ENCODE results near the gene EYS.

- TF ChIP-seq ZNF8 (CRISPR knock-in tag; IDR thresholded peaks at IDR 0.05) (no peak), ESRRG (CRISPR knock-in tag; IDR thresholded peaks at IDR 0.05) (no peak), ZFP30 (CRISPR knock-in tag; IDR thresholded peaks at IDR 0.05) (no peak), SNAI2 (CRISPR knock-in tag; IDR thresholded peaks at IDR 0.05) (no peak), CSDC2 (CRISPR knock-in tag; IDR thresholded peaks at IDR 0.05) (no peak), BACH2 (CRISPR knock-in tag; IDR thresholded peaks at IDR 0.05; ENCODE audit: borderline replicate concordance) (no peak), CREB5 (CRISPR knock-in tag; IDR thresholded peaks at IDR 0.05; ENCODE audit: low read depth) (no peak), RARB (CRISPR knock-in tag; IDR thresholded peaks at IDR 0.05) (no peak), TOX (CRISPR knock-in tag; IDR thresholded peaks at IDR 0.05; ENCODE audit: borderline replicate concordance) (no peak), ZFP3 (CRISPR knock-in tag; IDR thresholded peaks at IDR 0.05) (no peak), ZNF565 (CRISPR knock-in tag; conservative IDR thresholded peaks at IDR 0.05; ENCODE audit: low read depth) (no peak), ISL1 (CRISPR knock-in tag; IDR thresholded peaks at IDR 0.05) (no peak), PPARA (CRISPR knock-in tag; IDR thresholded peaks at IDR 0.05; ENCODE audit: borderline replicate concordance) (no peak)
- TF ChIP-seq, protein P1, sequence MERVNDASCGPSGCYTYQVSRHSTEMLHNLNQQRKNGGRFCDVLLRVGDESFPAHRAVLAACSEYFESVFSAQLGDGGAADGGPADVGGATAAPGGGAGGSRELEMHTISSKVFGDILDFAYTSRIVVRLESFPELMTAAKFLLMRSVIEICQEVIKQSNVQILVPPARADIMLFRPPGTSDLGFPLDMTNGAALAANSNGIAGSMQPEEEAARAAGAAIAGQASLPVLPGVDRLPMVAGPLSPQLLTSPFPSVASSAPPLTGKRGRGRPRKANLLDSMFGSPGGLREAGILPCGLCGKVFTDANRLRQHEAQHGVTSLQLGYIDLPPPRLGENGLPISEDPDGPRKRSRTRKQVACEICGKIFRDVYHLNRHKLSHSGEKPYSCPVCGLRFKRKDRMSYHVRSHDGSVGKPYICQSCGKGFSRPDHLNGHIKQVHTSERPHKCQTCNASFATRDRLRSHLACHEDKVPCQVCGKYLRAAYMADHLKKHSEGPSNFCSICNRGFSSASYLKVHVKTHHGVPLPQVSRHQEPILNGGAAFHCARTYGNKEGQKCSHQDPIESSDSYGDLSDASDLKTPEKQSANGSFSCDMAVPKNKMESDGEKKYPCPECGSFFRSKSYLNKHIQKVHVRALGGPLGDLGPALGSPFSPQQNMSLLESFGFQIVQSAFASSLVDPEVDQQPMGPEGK (CRISPR knock-in tag; IDR thresholded peaks at IDR 0.05; ENCODE audit: borderline replicate concordance), result no peak
These were observed 804.4 kb downstream of the EYS start for GRCh38 chr6:64902596-64902995.

All from SK-N-SH treated with all-trans-retinoic acid at 6 μM for 48 hours (cell line).